Measurements from ENCODE around the gene BRIP1.

GRCh38 chr17:61733021-61733420, 130.3 kb downstream of the BRIP1 start:
- TF ChIP-seq CTCF (IDR thresholded peaks at IDR 0.05) (no peak), ZFX (IDR thresholded peaks at IDR 0.05; ENCODE audit: borderline replicate concordance) (no peak)
